A549 treated with CpdA at 1 μM for 4 hours (cell line): ENCODE results near the gene STK11IP. TPM values are rescaled to one million over a fixed set of nuclear protein-coding genes. Genes with fewer than 3 reads are reported as not detected.

Experiments used
- total RNA-seq: library from RNA; stranded (reverse); fragments of 200-300 nt; extraction: Qiagen RNA extraction; gene quantifications from 5 replicates; pipeline ENCODE4 v1.2.3, GENCODE V29; 2022; ENCODE audit warnings: low read depth

The STK11IP gene
- 16.2 to 19.2 TPM (median 17.7 TPM) in 5 replicates for total RNA-seq

GRCh38 chr2:219597552-219598307, at the start of gene STK11IP:
TSS of gene STK11IP (plus strand) at chr2:219597857. CDS start at chr2:219598120, 263 bp downstream.

GRCh38 chr2:219571311-219572236, 26.1 kb upstream of the STK11IP start, which contains the start of gene OBSL1:
TSS of gene OBSL1 (minus strand) at chr2:219571539. CDS start at chr2:219571232, 307 bp downstream.

GRCh38 chr2:219572237-219573001, 25.2 kb upstream of the STK11IP start, which contains the start of gene INHA:
TSS of gene INHA (plus strand) at chr2:219572310. CDS start at chr2:219572375, 65 bp downstream.

GRCh38 chr2:219627103-219628100, 29.7 kb downstream of the STK11IP start, which contains the start of gene SLC4A3:
TSS of gene SLC4A3 (plus strand) at chr2:219627630. CDS start at chr2:219627993, 363 bp downstream.

Other genes starting within 250 kb of the STK11IP start
- gene DNPEP, start 209.9 kb upstream of the STK11IP start, total RNA-seq, result 52.1 to 66.4 TPM (median 56.1 TPM) in 5 replicates
- 0.05 to 0.17 TPM in 2 of 5 replicates, not detected in the others for gene DES, start 179.5 kb upstream of the STK11IP start, total RNA-seq
- 5.0 to 7.9 TPM (median 6.9 TPM) in 5 replicates for gene SPEG, start 163.0 kb upstream of the STK11IP start, total RNA-seq
- 35.2 to 40.5 TPM (median 38.8 TPM) in 5 replicates for gene GMPPA, start 99.0 kb upstream of the STK11IP start, total RNA-seq
- 0.06 to 0.09 TPM (median 0.08 TPM) in 3 of 5 replicates, not detected in the others for gene ASIC4, start 83.4 kb upstream of the STK11IP start, total RNA-seq
- 20.4 to 33.3 TPM (median 31.1 TPM) in 5 replicates for gene CHPF, start 54.0 kb upstream of the STK11IP start, total RNA-seq
- gene TMEM198, start 53.8 kb upstream of the STK11IP start, total RNA-seq, result 0.33 to 1.5 TPM (median 1.2 TPM) in 5 replicates
- gene OBSL1, start 26.3 kb upstream of the STK11IP start, total RNA-seq, result 19.6 to 26.1 TPM (median 22.5 TPM) in 5 replicates
- 0.20 to 0.63 TPM (median 0.43 TPM) in 5 replicates for gene INHA, start 25.5 kb upstream of the STK11IP start, total RNA-seq
- 2.4 to 4.0 TPM (median 2.9 TPM) in 5 replicates for gene SLC4A3, start 29.8 kb downstream of the STK11IP start, total RNA-seq